Dendritic cell treated with granulocyte-macrophage colony-stimulating factor and Interleukin-4, amounts not matched to agents 40 ng/mL and 50 ng/mL, for 4 days (primary cell): ENCODE measurements around the gene TTL.
A peak's percentile ranks its signal among the peaks of the same experiment; 100 is the strongest.
"Not testable (repeated sequence)": the region's sequence is repeated elsewhere in the genome, so short reads cannot be mapped to it uniquely, and the experiment has no call there.

Source experiments
- H3K27ac Mint-ChIP-seq: one replicate; pipeline ENCODE4 v1.8.0; 2022; ENCODE audit warnings: mild to moderate bottlenecking, mixed read lengths
- H3K27me3 Mint-ChIP-seq: one replicate; pipeline ENCODE4 v1.8.0; 2022; ENCODE audit warnings: mild to moderate bottlenecking, mixed read lengths
- H3K36me3 Mint-ChIP-seq: one replicate; pipeline ENCODE4 v1.8.0; 2022; ENCODE audit warnings: low read depth, mixed read lengths
- H3K4me1 Mint-ChIP-seq: one replicate; pipeline ENCODE4 v1.8.0; 2022; ENCODE audit warnings: low read depth, mixed read lengths
- H3K4me3 Mint-ChIP-seq: one replicate; pipeline ENCODE4 v1.8.0; 2022; ENCODE audit warnings: mild to moderate bottlenecking, moderate library complexity, mixed read lengths
- H3K9me3 Mint-ChIP-seq: one replicate; pipeline ENCODE4 v1.8.0; 2022; ENCODE audit warnings: mixed read lengths
- intact Hi-C: fragments of 100-400 bp; cut with micrococcal nuclease; formaldehyde crosslinking; loops from one replicate; pipeline ENCODE4 v1.15.0; 2022

The TTL gene

GRCh38 chr2:112481528-112482233, at the start of gene TTL:
Gene TTL, plus strand, starts transcription at chr2:112482156. Its CDS starts 189 bp downstream, at chr2:112482345.
- H3K27me3 Mint-ChIP-seq: peaks cover 6% of the 10 kb centered on the region
- H3K36me3 Mint-ChIP-seq: peaks cover 41% of the 10 kb centered on the region
- intact Hi-C loops: loop anchor here (1.0 to 2.0 kb wide), 2 partner anchors 61 to 103 kb away; partner anchors contain the start of genes CHCHD5 and POLR1B

GRCh38 chr2:112432390-112432734, 49.6 kb upstream of the TTL start:
- Mint-ChIP-seq H3K4me3 (peak overlapping the region; percentile 82), H3K27ac (peak overlapping the region; percentile 89)
- H3K27me3 Mint-ChIP-seq, H3K9me3 Mint-ChIP-seq, H3K4me1 Mint-ChIP-seq, H3K36me3 Mint-ChIP-seq, intact Hi-C loops: not testable (repeated sequence)

More at GRCh38 chr2:112481528-112482233, at the start of gene TTL:
- peaks cover 45% of the 10 kb centered on the region for H3K4me1 Mint-ChIP-seq
- H3K9me3 Mint-ChIP-seq: no peaks in the 10 kb centered on the region
- peak within 1 kb of the TSS; percentile 96 for H3K4me3 Mint-ChIP-seq
- H3K27ac Mint-ChIP-seq: peak within 1 kb of the TSS; percentile 92

- H3K36me3 Mint-ChIP-seq, H3K27me3 Mint-ChIP-seq, H3K4me1 Mint-ChIP-seq, H3K9me3 Mint-ChIP-seq, intact Hi-C loops: not testable (repeated sequence)
- peak overlapping the region; percentile 82 for H3K4me3 Mint-ChIP-seq
- peak overlapping the region; percentile 89 for H3K27ac Mint-ChIP-seq
Observed at GRCh38 chr2:112432735-112433479, 49.0 kb upstream of the TTL start.

GRCh38 chr2:112433480-112433879, 48.5 kb upstream of the TTL start, which contains the start of gene RGPD8:
Gene RGPD8, minus strand, starts transcription at chr2:112433645. Its CDS starts 192 bp downstream, at chr2:112433453.
- peak within 1 kb of the TSS; percentile 82 for H3K4me3 Mint-ChIP-seq
- H3K27ac Mint-ChIP-seq: peak within 1 kb of the TSS; percentile 89
- H3K4me1 Mint-ChIP-seq, intact Hi-C loops, H3K9me3 Mint-ChIP-seq, H3K27me3 Mint-ChIP-seq, H3K36me3 Mint-ChIP-seq: not testable (repeated sequence)

GRCh38 chr2:112433932-112434730, 47.8 kb upstream of the TTL start:
- peaks cover 5% of the 10 kb centered on the region for H3K36me3 Mint-ChIP-seq
- no peak overlapping the region for H3K4me3 Mint-ChIP-seq
- intact Hi-C loops: no loop called here
- no peaks in the 10 kb centered on the region for H3K4me1 Mint-ChIP-seq
- peaks cover 4% of the 10 kb centered on the region for H3K27me3 Mint-ChIP-seq
- no peaks in the 10 kb centered on the region for H3K9me3 Mint-ChIP-seq
- H3K27ac Mint-ChIP-seq: no peak overlapping the region

GRCh38 chr2:112434890-112435715, 46.9 kb upstream of the TTL start:
- H3K27ac Mint-ChIP-seq, intact Hi-C loops, H3K4me3 Mint-ChIP-seq, H3K9me3 Mint-ChIP-seq, H3K27me3 Mint-ChIP-seq, H3K4me1 Mint-ChIP-seq, H3K36me3 Mint-ChIP-seq: not testable (repeated sequence)

- H3K4me1 Mint-ChIP-seq, H3K27ac Mint-ChIP-seq, H3K36me3 Mint-ChIP-seq, intact Hi-C loops, H3K27me3 Mint-ChIP-seq, H3K4me3 Mint-ChIP-seq, H3K9me3 Mint-ChIP-seq: not testable (repeated sequence)
Observed at GRCh38 chr2:112435716-112436431, 46.1 kb upstream of the TTL start.

GRCh38 chr2:112436993-112437392, 45.0 kb upstream of the TTL start:
- H3K27ac Mint-ChIP-seq, H3K4me1 Mint-ChIP-seq, intact Hi-C loops, H3K9me3 Mint-ChIP-seq, H3K36me3 Mint-ChIP-seq, H3K4me3 Mint-ChIP-seq, H3K27me3 Mint-ChIP-seq: not testable (repeated sequence)

GRCh38 chr2:112437405-112437831, 44.5 kb upstream of the TTL start:
- H3K36me3 Mint-ChIP-seq, H3K27me3 Mint-ChIP-seq, intact Hi-C loops, H3K27ac Mint-ChIP-seq, H3K9me3 Mint-ChIP-seq, H3K4me1 Mint-ChIP-seq, H3K4me3 Mint-ChIP-seq: not testable (repeated sequence)

- intact Hi-C loops: not testable (repeated sequence)
Observed at GRCh38 chr2:112438603-112439261, 43.2 kb upstream of the TTL start.

GRCh38 chr2:112444256-112444655, 37.7 kb upstream of the TTL start:
- H3K9me3 Mint-ChIP-seq, H3K4me3 Mint-ChIP-seq, H3K27ac Mint-ChIP-seq, H3K36me3 Mint-ChIP-seq, intact Hi-C loops, H3K4me1 Mint-ChIP-seq, H3K27me3 Mint-ChIP-seq: not testable (repeated sequence)

More at GRCh38 chr2:112438603-112439261, 43.2 kb upstream of the TTL start:
- H3K27ac Mint-ChIP-seq, H3K27me3 Mint-ChIP-seq, H3K36me3 Mint-ChIP-seq, H3K9me3 Mint-ChIP-seq, H3K4me3 Mint-ChIP-seq, H3K4me1 Mint-ChIP-seq: not testable (repeated sequence)

- Mint-ChIP-seq H3K36me3 (no peaks in the 10 kb centered on the region), H3K4me3 (no peak overlapping the region), H3K27ac (no peak overlapping the region), H3K4me1 (no peaks in the 10 kb centered on the region), H3K27me3 (peaks cover 1% of the 10 kb centered on the region), H3K9me3 (peaks cover 12% of the 10 kb centered on the region)
- intact Hi-C loops: no loop called here
Observed at GRCh38 chr2:112449854-112450253, 32.1 kb upstream of the TTL start.
